ENCODE data around the gene OLFML2B.
A peak's percentile ranks its signal among the peaks of the same experiment; 100 is the strongest.

OLFML2B gene

GRCh38 chr1:161943737-161944136 is 79.9 kb downstream of the OLFML2B start:
- no peak for DNase-seq

- DNase-seq: no peak
These were observed 81.8 kb downstream of the OLFML2B start for GRCh38 chr1:161941726-161942436.

GRCh38 chr1:161940866-161941591 is 82.6 kb downstream of the OLFML2B start:
- no peak for DNase-seq

GRCh38 chr1:161936786-161937185 is 86.9 kb downstream of the OLFML2B start:
- DNase-seq: no peak

- no peak for DNase-seq
These were observed 88.4 kb downstream of the OLFML2B start for GRCh38 chr1:161935264-161935663.

GRCh38 chr1:161933592-161934588 is 89.8 kb downstream of the OLFML2B start:
- DNase-seq: peak in 2 of 4 experiments; percentile 12 to 29

All from suppressor macrophage (primary cell).